GM18505 (cell line): ENCODE measurements around the gene MYH11.
"Not testable (repeated sequence)": the region's sequence is repeated elsewhere in the genome, so short reads cannot be mapped to it uniquely, and the experiment has no call there.

Source experiments
- ATAC-seq: cut with Tn5 transposase; IDR thresholded peaks from one replicate; pipeline ENCODE4 v1.9.1; 2021; ENCODE audit not compliant: unreplicated experiment
- POLR2A ChIP-seq: IDR thresholded peaks from 4 replicates; pipeline ENCODE4 v1.6.1; 2011; ENCODE audit warnings: borderline replicate concordance; ENCODE audit not compliant: insufficient read depth, insufficient read length; ENCODE audit errors: extremely low read depth

MYH11 gene

GRCh38 chr16:15843635-15844279 is 13.1 kb downstream of the MYH11 start:
- no peak for TF ChIP-seq POLR2A
- no peak for ATAC-seq

GRCh38 chr16:15839204-15839603 is 17.6 kb downstream of the MYH11 start:
- ATAC-seq, result not testable (repeated sequence)

GRCh38 chr16:15837761-15838160 is 19.1 kb downstream of the MYH11 start:
- no peak for ATAC-seq
- no peak for TF ChIP-seq POLR2A

GRCh38 chr16:15836965-15837611 is 19.7 kb downstream of the MYH11 start:
- TF ChIP-seq POLR2A, result no peak
- no peak for ATAC-seq

- no peak for TF ChIP-seq POLR2A
- ATAC-seq, result no peak
These were observed 20.8 kb downstream of the MYH11 start for GRCh38 chr16:15836074-15836473.

GRCh38 chr16:15835136-15835878 is 21.5 kb downstream of the MYH11 start:
- TF ChIP-seq POLR2A, result no peak
- no peak for ATAC-seq

- TF ChIP-seq POLR2A, result no peak
- no peak for ATAC-seq
These were observed 22.3 kb downstream of the MYH11 start for GRCh38 chr16:15834502-15834901.

GRCh38 chr16:15833541-15833940 is 23.3 kb downstream of the MYH11 start:
- ATAC-seq, result no peak
- no peak for TF ChIP-seq POLR2A

GRCh38 chr16:15832241-15832640 is 24.6 kb downstream of the MYH11 start:
- ATAC-seq, result no peak
- no peak for TF ChIP-seq POLR2A

- ATAC-seq, result no peak
- TF ChIP-seq POLR2A, result no peak
These were observed 25.9 kb downstream of the MYH11 start for GRCh38 chr16:15830832-15831451.

GRCh38 chr16:15829460-15829859 is 27.4 kb downstream of the MYH11 start:
- TF ChIP-seq POLR2A, result no peak
- ATAC-seq, result no peak

- no peak for TF ChIP-seq POLR2A
- ATAC-seq, result no peak
These were observed 29.0 kb downstream of the MYH11 start for GRCh38 chr16:15827709-15828343.

- no peak for TF ChIP-seq POLR2A
- no peak for ATAC-seq
These were observed 29.5 kb downstream of the MYH11 start for GRCh38 chr16:15827299-15827698.
